ENCODE data around the gene TRAF1. TPM values are rescaled to one million over a fixed set of nuclear protein-coding genes. Genes with fewer than 3 reads are reported as not detected.

TRAF1 gene
- total and polyA plus RNA-seq, 2 donors (not counting 1 experiment from before 2014, with no cell fraction given): 0.58 to 3.8 TPM

DNA sequence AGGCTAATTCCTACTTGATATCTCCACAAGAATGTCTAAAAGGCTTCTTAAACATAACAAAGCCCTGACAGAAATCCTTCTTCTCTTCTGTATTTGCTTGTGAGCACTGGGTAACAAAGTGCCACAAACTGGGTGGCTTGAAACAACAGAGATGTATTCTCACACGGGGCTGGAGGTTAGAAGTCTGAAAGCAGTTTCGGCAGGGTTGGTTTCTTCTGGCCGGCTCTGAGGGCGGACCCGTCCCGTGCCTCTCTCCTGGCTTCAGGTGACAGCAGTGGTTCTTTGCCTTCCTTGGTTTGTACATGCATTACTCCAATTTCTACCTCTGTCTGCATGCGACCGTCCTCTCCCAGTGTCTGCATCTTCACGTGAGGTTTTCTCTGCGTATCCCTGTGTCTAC is 14.0 kb upstream of the TRAF1 start:
- H3K4me2 ChIP-seq (ENCODE audit: extremely low read depth, insufficient read depth, low read length): no peak overlapping the region
- no peak overlapping the region for H2AFZ ChIP-seq (ENCODE audit: low read length)
- no peaks in the 10 kb centered on the region for H3K79me2 ChIP-seq (ENCODE audit: control insufficient read depth, insufficient read depth, low read length)
- H3K27ac ChIP-seq (ENCODE audit: insufficient read depth, low read length): no peak overlapping the region
- DNase-seq (ENCODE audit: low read depth in 2 of 2): no peak
- H3K4me3 ChIP-seq (replicated peaks in 1 of 4; ENCODE audit: control extremely low read depth in 1 of 4, insufficient read depth in 1 of 4, low read depth in 3 of 4, low read length in 4 of 4): no peak overlapping the region
- no peaks in the 10 kb centered on the region for H3K9me3 ChIP-seq (ENCODE audit: control insufficient read depth, insufficient read depth, low read depth, low read length)
- H3K27me3 ChIP-seq (ENCODE audit: control insufficient read depth, insufficient read depth, low read length): no peaks in the 10 kb centered on the region
- peaks cover 21% of the 10 kb centered on the region for H3K4me1 ChIP-seq (ENCODE audit: control insufficient read depth, extremely low read depth, insufficient read depth, low read length)
- no peak for TF ChIP-seq EZH2 (IDR thresholded peaks at IDR 0.05; ENCODE audit: low read length, missing control alignments)
- TF ChIP-seq, protein P1, sequence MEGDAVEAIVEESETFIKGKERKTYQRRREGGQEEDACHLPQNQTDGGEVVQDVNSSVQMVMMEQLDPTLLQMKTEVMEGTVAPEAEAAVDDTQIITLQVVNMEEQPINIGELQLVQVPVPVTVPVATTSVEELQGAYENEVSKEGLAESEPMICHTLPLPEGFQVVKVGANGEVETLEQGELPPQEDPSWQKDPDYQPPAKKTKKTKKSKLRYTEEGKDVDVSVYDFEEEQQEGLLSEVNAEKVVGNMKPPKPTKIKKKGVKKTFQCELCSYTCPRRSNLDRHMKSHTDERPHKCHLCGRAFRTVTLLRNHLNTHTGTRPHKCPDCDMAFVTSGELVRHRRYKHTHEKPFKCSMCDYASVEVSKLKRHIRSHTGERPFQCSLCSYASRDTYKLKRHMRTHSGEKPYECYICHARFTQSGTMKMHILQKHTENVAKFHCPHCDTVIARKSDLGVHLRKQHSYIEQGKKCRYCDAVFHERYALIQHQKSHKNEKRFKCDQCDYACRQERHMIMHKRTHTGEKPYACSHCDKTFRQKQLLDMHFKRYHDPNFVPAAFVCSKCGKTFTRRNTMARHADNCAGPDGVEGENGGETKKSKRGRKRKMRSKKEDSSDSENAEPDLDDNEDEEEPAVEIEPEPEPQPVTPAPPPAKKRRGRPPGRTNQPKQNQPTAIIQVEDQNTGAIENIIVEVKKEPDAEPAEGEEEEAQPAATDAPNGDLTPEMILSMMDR (conservative IDR thresholded peaks at IDR 0.05 in 1 of 2, IDR thresholded peaks at IDR 0.05 in 1 of 2; ENCODE audit: low read depth in 1 of 2, low read length in 2 of 2): no peak
- H3K36me3 ChIP-seq (ENCODE audit: control insufficient read depth, insufficient read depth, low read length): no peaks in the 10 kb centered on the region
- H4K20me1 ChIP-seq (ENCODE audit: control insufficient read depth, extremely low read depth, insufficient read depth, low read length): no peaks in the 10 kb centered on the region
- no peak overlapping the region for H3K9ac ChIP-seq (ENCODE audit: insufficient read depth, low read length)

DNA sequence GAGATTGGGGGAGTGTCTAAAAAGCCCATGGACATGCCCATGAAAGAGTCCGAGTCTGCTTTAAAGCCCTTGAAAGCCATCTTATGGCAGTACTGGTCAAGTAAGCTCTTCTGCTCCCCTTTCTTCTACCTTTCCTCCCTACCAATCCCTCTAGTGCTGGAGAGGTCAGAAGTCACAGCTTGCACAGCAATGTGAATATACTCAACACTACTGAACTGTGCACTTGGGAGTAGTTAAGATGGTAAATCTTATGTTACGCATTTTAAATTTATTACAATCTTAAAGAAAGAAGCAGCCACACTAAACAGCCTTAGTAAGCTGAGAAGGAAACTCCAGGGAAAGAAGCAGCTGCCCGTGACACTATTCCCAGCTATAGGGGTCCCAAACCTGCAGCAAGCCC is 12.3 kb upstream of the TRAF1 start:
- no peak for DNase-seq (ENCODE audit: low read depth in 2 of 2)
- H3K79me2 ChIP-seq (ENCODE audit: control insufficient read depth, insufficient read depth, low read length): no peaks in the 10 kb centered on the region

DNA sequence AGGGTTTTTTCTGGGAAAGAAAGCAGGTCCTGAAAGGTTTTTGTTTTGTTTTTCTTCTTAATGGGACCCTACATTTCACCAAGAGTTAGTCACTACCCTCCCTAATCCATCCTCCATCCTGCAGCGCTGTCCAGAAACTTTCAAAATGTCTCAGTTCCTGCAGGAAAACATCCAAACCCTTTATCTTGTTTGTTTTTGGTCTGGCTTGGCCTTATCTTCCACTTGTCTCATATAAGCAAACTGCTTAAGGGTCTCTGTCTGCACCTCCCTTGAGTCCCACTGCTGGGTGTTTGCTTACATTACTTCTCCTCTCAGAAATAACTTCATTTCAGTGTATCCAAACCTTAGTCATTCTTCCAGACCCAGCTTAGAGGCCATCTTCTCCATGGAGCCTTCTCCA is 11.0 kb upstream of the TRAF1 start:
- Histone ChIP-seq H3K4me3 (replicated peaks in 1 of 4; ENCODE audit: control extremely low read depth in 1 of 4, insufficient read depth in 1 of 4, low read depth in 3 of 4, low read length in 4 of 4) (no peak overlapping the region), H4K20me1 (ENCODE audit: control insufficient read depth, extremely low read depth, insufficient read depth, low read length) (no peaks in the 10 kb centered on the region), H3K36me3 (ENCODE audit: control insufficient read depth, insufficient read depth, low read length) (no peaks in the 10 kb centered on the region), H3K79me2 (ENCODE audit: control insufficient read depth, insufficient read depth, low read length) (no peaks in the 10 kb centered on the region), H3K4me1 (ENCODE audit: control insufficient read depth, extremely low read depth, insufficient read depth, low read length) (peaks cover 28% of the 10 kb centered on the region), H3K27me3 (ENCODE audit: control insufficient read depth, insufficient read depth, low read length) (no peaks in the 10 kb centered on the region), H3K9me3 (ENCODE audit: control insufficient read depth, insufficient read depth, low read depth, low read length) (no peaks in the 10 kb centered on the region), H3K4me2 (ENCODE audit: extremely low read depth, insufficient read depth, low read length) (peak overlapping the region; percentile 37), H2AFZ (ENCODE audit: low read length) (no peak overlapping the region), H3K27ac (ENCODE audit: insufficient read depth, low read length) (peak overlapping the region; percentile 13), H3K9ac (ENCODE audit: insufficient read depth, low read length) (no peak overlapping the region)
- DNase-seq (ENCODE audit: low read depth in 2 of 2): peak; percentile 51 to 86
- TF ChIP-seq EZH2 (IDR thresholded peaks at IDR 0.05; ENCODE audit: low read length, missing control alignments): no peak
- TF ChIP-seq, protein P1 (conservative IDR thresholded peaks at IDR 0.05 in 1 of 2, IDR thresholded peaks at IDR 0.05 in 1 of 2; ENCODE audit: low read depth in 1 of 2, low read length in 2 of 2): no peak

More for the DNA sequence above, 12.3 kb upstream of the TRAF1 start:
- H3K4me3 ChIP-seq (replicated peaks in 1 of 4; ENCODE audit: control extremely low read depth in 1 of 4, insufficient read depth in 1 of 4, low read depth in 3 of 4, low read length in 4 of 4): no peak overlapping the region
- H3K27me3 ChIP-seq (ENCODE audit: control insufficient read depth, insufficient read depth, low read length): no peaks in the 10 kb centered on the region
- no peak overlapping the region for H3K27ac ChIP-seq (ENCODE audit: insufficient read depth, low read length)
- H3K4me2 ChIP-seq (ENCODE audit: extremely low read depth, insufficient read depth, low read length): no peak overlapping the region
- no peak for TF ChIP-seq EZH2 (IDR thresholded peaks at IDR 0.05; ENCODE audit: low read length, missing control alignments)
- TF ChIP-seq, protein P1 (conservative IDR thresholded peaks at IDR 0.05 in 1 of 2, IDR thresholded peaks at IDR 0.05 in 1 of 2; ENCODE audit: low read depth in 1 of 2, low read length in 2 of 2): no peak
- no peak overlapping the region for H2AFZ ChIP-seq (ENCODE audit: low read length)
- H3K9ac ChIP-seq (ENCODE audit: insufficient read depth, low read length): no peak overlapping the region
- peaks cover 26% of the 10 kb centered on the region for H3K4me1 ChIP-seq (ENCODE audit: control insufficient read depth, extremely low read depth, insufficient read depth, low read length)
- H4K20me1 ChIP-seq (ENCODE audit: control insufficient read depth, extremely low read depth, insufficient read depth, low read length): no peaks in the 10 kb centered on the region
- no peaks in the 10 kb centered on the region for H3K36me3 ChIP-seq (ENCODE audit: control insufficient read depth, insufficient read depth, low read length)
- no peaks in the 10 kb centered on the region for H3K9me3 ChIP-seq (ENCODE audit: control insufficient read depth, insufficient read depth, low read depth, low read length)
